Stimulated activated naive CD8-positive, alpha-beta T cell treated with anti-CD3 and anti-CD28 coated beads, Interleukin-15, Interleukin-2, amounts not matched to agents 100 ng/mL and 50 ng/mL, for 24 hours (primary cell): Measurements from ENCODE around the gene APLP2.
A peak's percentile ranks its signal among the peaks of the same experiment; 100 is the strongest.
"Not testable (repeated sequence)": the region's sequence is repeated elsewhere in the genome, so short reads cannot be mapped to it uniquely, and the experiment has no call there.

Experiments
- H3K27ac Mint-ChIP-seq: one replicate; pipeline ENCODE4 v1.8.0; 2021; ENCODE audit warnings: mild to moderate bottlenecking, mixed read lengths
- H3K27me3 Mint-ChIP-seq: one replicate; pipeline ENCODE4 v1.8.0; 2021; ENCODE audit warnings: mixed read lengths
- H3K36me3 Mint-ChIP-seq: one replicate; pipeline ENCODE4 v1.8.0; 2021; ENCODE audit warnings: low read depth, mixed read lengths
- H3K4me1 Mint-ChIP-seq: one replicate; pipeline ENCODE4 v1.8.0; 2021; ENCODE audit warnings: low read depth, mixed read lengths
- H3K4me3 Mint-ChIP-seq: one replicate; pipeline ENCODE4 v1.8.0; 2021; ENCODE audit warnings: mild to moderate bottlenecking, mixed read lengths
- H3K9me3 Mint-ChIP-seq: one replicate; pipeline ENCODE4 v1.8.0; 2021; ENCODE audit warnings: mixed read lengths

Gene APLP2

GRCh38 chr11:130091169-130091568 lies 21.5 kb downstream of the APLP2 start:
- not testable (repeated sequence) for H3K9me3 Mint-ChIP-seq, H3K27ac Mint-ChIP-seq, H3K4me3 Mint-ChIP-seq, H3K27me3 Mint-ChIP-seq, H3K36me3 Mint-ChIP-seq
- peaks cover 34% of the 10 kb centered on the region for H3K4me1 Mint-ChIP-seq

GRCh38 chr11:130092661-130093060 lies 23.0 kb downstream of the APLP2 start:
- no peak overlapping the region for H3K27ac Mint-ChIP-seq
- H3K9me3 Mint-ChIP-seq, result no peaks in the 10 kb centered on the region

GRCh38 chr11:130094614-130095013 lies 24.9 kb downstream of the APLP2 start:
- no peaks in the 10 kb centered on the region for H3K27me3 Mint-ChIP-seq

More at GRCh38 chr11:130092661-130093060, 23.0 kb downstream of the APLP2 start:
- Mint-ChIP-seq H3K27me3 (no peaks in the 10 kb centered on the region), H3K4me1 (peaks cover 22% of the 10 kb centered on the region), H3K4me3 (no peak overlapping the region), H3K36me3 (peaks cover 9% of the 10 kb centered on the region)

GRCh38 chr11:130095326-130095725 lies 25.6 kb downstream of the APLP2 start:
- peaks cover 16% of the 10 kb centered on the region for H3K4me1 Mint-ChIP-seq
- no peaks in the 10 kb centered on the region for H3K9me3 Mint-ChIP-seq
- no peak overlapping the region for H3K4me3 Mint-ChIP-seq
- H3K36me3 Mint-ChIP-seq, result peaks cover 6% of the 10 kb centered on the region
- H3K27me3 Mint-ChIP-seq, result no peaks in the 10 kb centered on the region
- H3K27ac Mint-ChIP-seq, result peak overlapping the region; percentile 43

More at GRCh38 chr11:130094614-130095013, 24.9 kb downstream of the APLP2 start:
- no peak overlapping the region for H3K4me3 Mint-ChIP-seq
- H3K27ac Mint-ChIP-seq, result peak overlapping the region; percentile 34
- peaks cover 16% of the 10 kb centered on the region for H3K4me1 Mint-ChIP-seq
- H3K9me3 Mint-ChIP-seq, result no peaks in the 10 kb centered on the region
- peaks cover 8% of the 10 kb centered on the region for H3K36me3 Mint-ChIP-seq

GRCh38 chr11:130096042-130096441 lies 26.3 kb downstream of the APLP2 start:
- no peak overlapping the region for H3K27ac Mint-ChIP-seq
- H3K4me1 Mint-ChIP-seq, result peaks cover 16% of the 10 kb centered on the region
- no peak overlapping the region for H3K4me3 Mint-ChIP-seq
- H3K27me3 Mint-ChIP-seq, result no peaks in the 10 kb centered on the region
- peaks cover 6% of the 10 kb centered on the region for H3K36me3 Mint-ChIP-seq
- no peaks in the 10 kb centered on the region for H3K9me3 Mint-ChIP-seq

- Mint-ChIP-seq H3K27me3 (no peaks in the 10 kb centered on the region), H3K36me3 (peaks cover 6% of the 10 kb centered on the region), H3K27ac (no peak overlapping the region), H3K4me3 (no peak overlapping the region), H3K4me1 (peaks cover 16% of the 10 kb centered on the region), H3K9me3 (no peaks in the 10 kb centered on the region)
Measured at GRCh38 chr11:130096823-130097222, 27.1 kb downstream of the APLP2 start.

- Mint-ChIP-seq H3K4me1 (peaks cover 16% of the 10 kb centered on the region), H3K9me3 (no peaks in the 10 kb centered on the region), H3K27ac (no peak overlapping the region), H3K27me3 (no peaks in the 10 kb centered on the region), H3K36me3 (peaks cover 6% of the 10 kb centered on the region), H3K4me3 (no peak overlapping the region)
Measured at GRCh38 chr11:130097285-130097684, 27.6 kb downstream of the APLP2 start.

GRCh38 chr11:130099356-130099755 lies 29.7 kb downstream of the APLP2 start:
- Mint-ChIP-seq H3K36me3 (no peaks in the 10 kb centered on the region), H3K27me3 (no peaks in the 10 kb centered on the region), H3K4me3 (no peak overlapping the region), H3K4me1 (peaks cover 18% of the 10 kb centered on the region), H3K27ac (no peak overlapping the region), H3K9me3 (no peaks in the 10 kb centered on the region)

- H3K36me3 Mint-ChIP-seq, result no peaks in the 10 kb centered on the region
Measured at GRCh38 chr11:130100381-130101095, 30.8 kb downstream of the APLP2 start.

GRCh38 chr11:130101661-130102060 lies 32.0 kb downstream of the APLP2 start:
- H3K36me3 Mint-ChIP-seq, result peaks cover 7% of the 10 kb centered on the region
- H3K27me3 Mint-ChIP-seq, result no peaks in the 10 kb centered on the region
- no peak overlapping the region for H3K4me3 Mint-ChIP-seq
- H3K4me1 Mint-ChIP-seq, result peaks cover 7% of the 10 kb centered on the region
- no peak overlapping the region for H3K27ac Mint-ChIP-seq
- H3K9me3 Mint-ChIP-seq, result no peaks in the 10 kb centered on the region

More at GRCh38 chr11:130100381-130101095, 30.8 kb downstream of the APLP2 start:
- peaks cover 7% of the 10 kb centered on the region for H3K4me1 Mint-ChIP-seq
- no peaks in the 10 kb centered on the region for H3K9me3 Mint-ChIP-seq
- no peak overlapping the region for H3K27ac Mint-ChIP-seq
- no peak overlapping the region for H3K4me3 Mint-ChIP-seq
- no peaks in the 10 kb centered on the region for H3K27me3 Mint-ChIP-seq

- Mint-ChIP-seq H3K4me1 (peaks cover 7% of the 10 kb centered on the region), H3K4me3 (no peak overlapping the region), H3K27ac (no peak overlapping the region), H3K36me3 (peaks cover 13% of the 10 kb centered on the region), H3K9me3 (no peaks in the 10 kb centered on the region), H3K27me3 (no peaks in the 10 kb centered on the region)
Measured at GRCh38 chr11:130102301-130103249, 32.9 kb downstream of the APLP2 start.

- Mint-ChIP-seq H3K4me1 (peaks cover 7% of the 10 kb centered on the region), H3K9me3 (no peaks in the 10 kb centered on the region), H3K36me3 (peaks cover 15% of the 10 kb centered on the region), H3K27ac (no peak overlapping the region), H3K4me3 (no peak overlapping the region), H3K27me3 (no peaks in the 10 kb centered on the region)
Measured at GRCh38 chr11:130103296-130103814, 33.7 kb downstream of the APLP2 start.

- H3K36me3 Mint-ChIP-seq, result peaks cover 33% of the 10 kb centered on the region
- H3K9me3 Mint-ChIP-seq, result no peaks in the 10 kb centered on the region
- peaks cover 7% of the 10 kb centered on the region for H3K4me1 Mint-ChIP-seq
- no peak overlapping the region for H3K27ac Mint-ChIP-seq
- H3K4me3 Mint-ChIP-seq, result no peak overlapping the region
- no peaks in the 10 kb centered on the region for H3K27me3 Mint-ChIP-seq
Measured at GRCh38 chr11:130106381-130106780, 36.7 kb downstream of the APLP2 start.

GRCh38 chr11:130108671-130109070 lies 39.0 kb downstream of the APLP2 start:
- H3K27ac Mint-ChIP-seq, H3K4me1 Mint-ChIP-seq, H3K27me3 Mint-ChIP-seq, H3K4me3 Mint-ChIP-seq, H3K9me3 Mint-ChIP-seq: not testable (repeated sequence)
- H3K36me3 Mint-ChIP-seq, result peaks cover 51% of the 10 kb centered on the region

GRCh38 chr11:130109386-130109785 lies 39.7 kb downstream of the APLP2 start:
- Mint-ChIP-seq H3K27me3 (no peaks in the 10 kb centered on the region), H3K36me3 (peaks cover 56% of the 10 kb centered on the region), H3K4me1 (peaks cover under 1% of the 10 kb centered on the region), H3K27ac (no peak overlapping the region), H3K9me3 (no peaks in the 10 kb centered on the region), H3K4me3 (no peak overlapping the region)
